HL-60 (cell line): ENCODE data around the gene GPR153.

Experiments used
- DNase-seq, 2 experiments: peaks; one replicate each; pipeline ENCODE4 v3.0.0-alpha.2; 2010 to 2020; ENCODE audit warnings: low read depth in 1 of 2, low spot score in 1 of 2
- H3K27ac ChIP-seq: fragments of 250-450 bp; sonication (Bioruptor Pico); replicated peaks from 2 replicates; pipeline ENCODE4 v1.5.1; 2020; ENCODE audit warnings: mild to moderate bottlenecking, moderate library complexity
- H3K27me3 ChIP-seq: fragments of 250-450 bp; sonication (Bioruptor Pico); 2 replicates; pipeline ENCODE4 v1.5.1; 2021; ENCODE audit warnings: mild to moderate bottlenecking, moderate library complexity; ENCODE audit not compliant: insufficient read depth, poor library complexity, severe bottlenecking
- H3K4me3 ChIP-seq: replicated peaks from 2 replicates; pipeline ENCODE4 v1.5.1; 2011; ENCODE audit warnings: mild to moderate bottlenecking, control low read depth, low read length; ENCODE audit not compliant: insufficient read depth
- GABPA ChIP-seq: IDR thresholded peaks from 2 replicates; pipeline ENCODE4 v1.6.1; 2012; ENCODE audit warnings: low read depth
- POLR2AphosphoS5 ChIP-seq: IDR thresholded peaks from 2 replicates; pipeline ENCODE4 v1.6.1; 2012; ENCODE audit warnings: low read depth
- SPI1 ChIP-seq: IDR thresholded peaks from 2 replicates; pipeline ENCODE4 v1.6.1; 2012; ENCODE audit warnings: low read depth, mild to moderate bottlenecking, borderline replicate concordance
- TF ChIP-seq, protein P1 (sequence below): IDR thresholded peaks from one replicate; pipeline ENCODE4 v1.5.1; 2011; ENCODE audit warnings: low read length, control low read depth, inconsistent platforms; ENCODE audit not compliant: insufficient read depth
- TF ChIP-seq, protein P2 (sequence below): IDR thresholded peaks from 2 replicates; pipeline ENCODE4 v1.6.1; 2012; ENCODE audit warnings: low read depth; ENCODE audit not compliant: insufficient replicate concordance

Gene GPR153

DNA sequence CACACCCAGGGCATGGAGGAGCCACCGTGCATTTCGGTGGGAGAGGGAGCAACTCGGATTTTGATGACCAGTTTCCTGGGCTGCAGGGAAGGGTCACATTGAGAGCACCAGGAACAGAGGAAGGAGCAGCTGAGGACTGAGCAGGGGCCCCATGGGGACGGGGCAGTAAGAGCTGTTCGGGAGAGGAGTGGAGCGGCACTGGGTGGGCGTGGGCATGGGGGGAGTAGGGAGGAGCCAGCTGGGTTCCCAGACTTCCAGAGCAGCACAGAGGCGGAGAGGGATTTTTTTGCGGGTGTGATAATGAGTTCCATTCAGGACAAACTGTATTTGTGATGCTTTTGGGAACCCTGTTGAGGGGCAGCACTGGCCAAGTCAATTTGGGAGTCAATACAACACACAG lies 17.4 kb upstream of the GPR153 start:
- Histone ChIP-seq H3K4me3 (no peak overlapping the region), H3K27me3 (no peaks in the 10 kb centered on the region), H3K27ac (no peak overlapping the region)
- TF ChIP-seq GABPA (no peak), SPI1 (no peak), POLR2AphosphoS5 (no peak)
- TF ChIP-seq, protein P1, sequence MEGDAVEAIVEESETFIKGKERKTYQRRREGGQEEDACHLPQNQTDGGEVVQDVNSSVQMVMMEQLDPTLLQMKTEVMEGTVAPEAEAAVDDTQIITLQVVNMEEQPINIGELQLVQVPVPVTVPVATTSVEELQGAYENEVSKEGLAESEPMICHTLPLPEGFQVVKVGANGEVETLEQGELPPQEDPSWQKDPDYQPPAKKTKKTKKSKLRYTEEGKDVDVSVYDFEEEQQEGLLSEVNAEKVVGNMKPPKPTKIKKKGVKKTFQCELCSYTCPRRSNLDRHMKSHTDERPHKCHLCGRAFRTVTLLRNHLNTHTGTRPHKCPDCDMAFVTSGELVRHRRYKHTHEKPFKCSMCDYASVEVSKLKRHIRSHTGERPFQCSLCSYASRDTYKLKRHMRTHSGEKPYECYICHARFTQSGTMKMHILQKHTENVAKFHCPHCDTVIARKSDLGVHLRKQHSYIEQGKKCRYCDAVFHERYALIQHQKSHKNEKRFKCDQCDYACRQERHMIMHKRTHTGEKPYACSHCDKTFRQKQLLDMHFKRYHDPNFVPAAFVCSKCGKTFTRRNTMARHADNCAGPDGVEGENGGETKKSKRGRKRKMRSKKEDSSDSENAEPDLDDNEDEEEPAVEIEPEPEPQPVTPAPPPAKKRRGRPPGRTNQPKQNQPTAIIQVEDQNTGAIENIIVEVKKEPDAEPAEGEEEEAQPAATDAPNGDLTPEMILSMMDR = no peak
- TF ChIP-seq, protein P2, sequence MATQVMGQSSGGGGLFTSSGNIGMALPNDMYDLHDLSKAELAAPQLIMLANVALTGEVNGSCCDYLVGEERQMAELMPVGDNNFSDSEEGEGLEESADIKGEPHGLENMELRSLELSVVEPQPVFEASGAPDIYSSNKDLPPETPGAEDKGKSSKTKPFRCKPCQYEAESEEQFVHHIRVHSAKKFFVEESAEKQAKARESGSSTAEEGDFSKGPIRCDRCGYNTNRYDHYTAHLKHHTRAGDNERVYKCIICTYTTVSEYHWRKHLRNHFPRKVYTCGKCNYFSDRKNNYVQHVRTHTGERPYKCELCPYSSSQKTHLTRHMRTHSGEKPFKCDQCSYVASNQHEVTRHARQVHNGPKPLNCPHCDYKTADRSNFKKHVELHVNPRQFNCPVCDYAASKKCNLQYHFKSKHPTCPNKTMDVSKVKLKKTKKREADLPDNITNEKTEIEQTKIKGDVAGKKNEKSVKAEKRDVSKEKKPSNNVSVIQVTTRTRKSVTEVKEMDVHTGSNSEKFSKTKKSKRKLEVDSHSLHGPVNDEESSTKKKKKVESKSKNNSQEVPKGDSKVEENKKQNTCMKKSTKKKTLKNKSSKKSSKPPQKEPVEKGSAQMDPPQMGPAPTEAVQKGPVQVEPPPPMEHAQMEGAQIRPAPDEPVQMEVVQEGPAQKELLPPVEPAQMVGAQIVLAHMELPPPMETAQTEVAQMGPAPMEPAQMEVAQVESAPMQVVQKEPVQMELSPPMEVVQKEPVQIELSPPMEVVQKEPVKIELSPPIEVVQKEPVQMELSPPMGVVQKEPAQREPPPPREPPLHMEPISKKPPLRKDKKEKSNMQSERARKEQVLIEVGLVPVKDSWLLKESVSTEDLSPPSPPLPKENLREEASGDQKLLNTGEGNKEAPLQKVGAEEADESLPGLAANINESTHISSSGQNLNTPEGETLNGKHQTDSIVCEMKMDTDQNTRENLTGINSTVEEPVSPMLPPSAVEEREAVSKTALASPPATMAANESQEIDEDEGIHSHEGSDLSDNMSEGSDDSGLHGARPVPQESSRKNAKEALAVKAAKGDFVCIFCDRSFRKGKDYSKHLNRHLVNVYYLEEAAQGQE = no peak
- no peak for DNase-seq

DNA sequence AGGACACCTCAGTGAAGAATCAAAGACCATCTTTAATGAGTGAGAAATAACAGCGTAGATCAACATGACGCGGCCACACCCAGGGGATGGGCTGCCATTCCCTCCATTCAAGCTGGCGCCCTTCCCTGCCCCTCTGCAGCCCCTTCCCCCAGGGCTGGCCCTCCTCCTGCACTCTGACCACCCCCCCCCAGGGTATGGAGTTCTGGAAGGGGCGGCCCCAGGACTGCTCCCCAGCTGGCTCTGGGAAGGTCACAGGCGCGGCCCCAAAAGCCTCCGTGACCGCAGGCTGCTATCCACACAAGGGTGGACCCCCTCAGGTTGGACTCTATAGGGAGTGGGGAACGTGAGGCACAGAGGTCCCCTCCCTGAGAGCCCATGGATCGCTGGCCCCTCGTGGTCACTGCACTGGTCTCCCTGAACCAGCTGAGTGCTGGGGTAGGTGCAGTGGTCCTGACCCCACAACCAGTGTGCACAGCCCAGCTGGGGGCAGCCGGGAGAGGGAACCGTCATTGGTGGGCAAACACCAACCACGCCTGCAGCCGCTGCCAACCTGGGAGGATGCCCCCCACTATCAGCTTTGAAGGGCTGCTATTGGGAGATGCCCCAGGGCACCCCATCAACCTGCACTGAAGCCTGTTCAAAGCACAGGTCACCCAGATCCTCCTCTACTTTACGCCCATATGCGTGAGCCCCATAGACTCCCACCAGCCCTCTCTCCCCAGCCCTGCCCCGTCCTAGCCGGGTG lies 16.1 kb upstream of the GPR153 start:
- H3K4me3 ChIP-seq = no peak overlapping the region
- DNase-seq = no peak
- no peak for TF ChIP-seq GABPA
- TF ChIP-seq SPI1 = no peak
- TF ChIP-seq POLR2AphosphoS5 = no peak
- TF ChIP-seq, protein P2 = no peak
- TF ChIP-seq, protein P1 = no peak
- no peak overlapping the region for H3K27ac ChIP-seq
- H3K27me3 ChIP-seq = no peaks in the 10 kb centered on the region

DNA sequence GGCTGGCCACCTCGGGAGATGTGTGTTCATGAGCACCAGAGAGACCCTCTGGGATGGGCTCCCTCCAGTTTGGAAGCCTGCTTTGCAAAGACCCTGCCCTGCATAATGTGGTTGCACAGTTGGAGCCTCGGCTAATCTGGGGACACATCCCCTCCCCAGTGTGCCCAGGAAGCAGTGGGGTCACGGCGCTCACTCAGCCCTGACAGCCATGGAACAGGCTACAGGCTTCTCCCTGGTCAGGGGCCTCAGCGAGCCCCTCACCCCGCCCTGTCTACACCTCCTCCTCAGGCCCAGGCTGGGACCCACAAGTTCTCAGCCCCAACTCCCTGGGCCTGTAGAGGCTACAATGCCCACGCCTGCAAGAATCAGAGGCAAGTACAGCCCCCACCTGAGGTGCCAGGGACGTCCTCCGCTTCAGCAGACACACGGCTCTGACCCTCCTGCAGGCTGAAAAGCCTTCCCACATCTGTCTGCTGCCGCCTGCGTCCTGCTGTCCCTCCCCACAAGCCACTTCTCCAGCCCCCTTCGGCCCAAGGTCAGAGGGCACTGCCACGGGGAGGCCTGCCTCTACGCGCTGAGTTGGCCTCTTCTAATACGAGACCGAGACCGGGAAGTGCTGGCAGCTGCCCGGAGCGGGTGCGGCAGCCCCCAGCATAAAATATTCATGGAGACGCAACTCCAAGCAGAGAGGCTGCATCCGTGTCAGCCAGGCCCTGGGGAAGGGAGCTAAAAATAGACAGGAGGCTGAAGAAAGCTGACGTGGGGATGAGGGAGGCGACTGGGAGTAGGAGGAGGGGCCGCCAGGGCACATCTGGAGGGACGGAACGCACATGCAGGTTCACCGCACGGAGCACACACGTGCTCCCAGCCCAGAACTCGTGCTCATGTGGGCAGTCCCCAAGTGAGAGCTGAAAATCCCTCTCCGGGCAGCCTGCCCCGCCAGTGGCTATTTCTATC lies 15.2 kb upstream of the GPR153 start:
- TF ChIP-seq, protein P1 = no peak
- TF ChIP-seq POLR2AphosphoS5 (no peak), GABPA (no peak), SPI1 (no peak)
- TF ChIP-seq, protein P2 = no peak
- no peak overlapping the region for H3K27ac ChIP-seq
- DNase-seq = no peak
- H3K4me3 ChIP-seq = no peak overlapping the region
- no peaks in the 10 kb centered on the region for H3K27me3 ChIP-seq
